Measurements from ENCODE around the gene PODXL2.
"Not testable (repeated sequence)": the region's sequence is repeated elsewhere in the genome, so short reads cannot be mapped to it uniquely, and the experiment has no call there.

Gene PODXL2

GRCh38 chr3:127605547-127605946 lies 23.4 kb upstream of the PODXL2 start:
- not testable (repeated sequence) for DNase-seq

GRCh38 chr3:127606086-127606805 lies 22.7 kb upstream of the PODXL2 start:
- no peak for DNase-seq

GRCh38 chr3:127606981-127607595 lies 21.9 kb upstream of the PODXL2 start:
- no peak for DNase-seq

GRCh38 chr3:127607675-127608361 lies 21.2 kb upstream of the PODXL2 start:
- no peak for DNase-seq

DNA sequence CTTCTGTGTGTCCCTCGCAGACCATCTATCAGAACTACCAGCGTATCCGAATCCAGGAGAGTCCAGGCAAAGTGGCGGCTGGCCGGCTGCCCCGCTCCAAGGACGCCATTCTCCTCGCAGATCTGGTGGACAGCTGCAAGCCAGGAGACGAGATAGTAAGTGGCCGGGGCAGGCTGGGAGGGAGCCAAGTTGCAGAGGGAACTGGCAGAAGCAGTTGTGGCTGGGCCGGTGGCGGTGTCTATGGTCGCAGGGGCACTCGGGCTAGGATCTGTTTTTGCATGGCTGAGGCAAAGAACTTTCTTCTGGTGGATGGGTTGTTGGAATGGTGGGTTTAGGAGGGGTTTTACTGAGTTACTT lies 20.6 kb upstream of the PODXL2 start:
- no peak for DNase-seq

- DNase-seq, result no peak
Observed at GRCh38 chr3:127610105-127610504, 18.9 kb upstream of the PODXL2 start.

DNA sequence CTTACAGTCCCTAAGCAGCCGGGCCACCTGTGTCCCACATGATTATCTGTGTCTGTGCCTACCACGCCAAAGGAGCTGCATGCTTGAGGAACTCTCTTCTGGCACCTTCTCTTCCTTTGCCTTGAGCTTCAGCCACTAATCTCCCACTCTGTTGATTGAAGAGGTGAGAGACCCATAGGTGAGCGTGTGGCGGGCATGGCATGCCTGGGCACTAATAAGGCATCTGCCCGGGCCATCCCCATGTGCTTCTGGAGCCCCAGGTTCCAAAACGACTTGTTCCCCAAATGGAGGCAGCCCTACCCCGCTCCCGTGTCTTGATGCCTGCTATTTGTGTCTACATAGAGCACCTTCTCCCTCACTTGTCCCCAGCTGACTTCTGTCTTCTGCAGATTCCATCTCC lies 17.7 kb upstream of the PODXL2 start:
- no peak for DNase-seq

- no peak for DNase-seq
Observed at GRCh38 chr3:127612966-127613365, 16.0 kb upstream of the PODXL2 start.

- no peak for DNase-seq
Observed at GRCh38 chr3:127613406-127613805, 15.6 kb upstream of the PODXL2 start.

DNA sequence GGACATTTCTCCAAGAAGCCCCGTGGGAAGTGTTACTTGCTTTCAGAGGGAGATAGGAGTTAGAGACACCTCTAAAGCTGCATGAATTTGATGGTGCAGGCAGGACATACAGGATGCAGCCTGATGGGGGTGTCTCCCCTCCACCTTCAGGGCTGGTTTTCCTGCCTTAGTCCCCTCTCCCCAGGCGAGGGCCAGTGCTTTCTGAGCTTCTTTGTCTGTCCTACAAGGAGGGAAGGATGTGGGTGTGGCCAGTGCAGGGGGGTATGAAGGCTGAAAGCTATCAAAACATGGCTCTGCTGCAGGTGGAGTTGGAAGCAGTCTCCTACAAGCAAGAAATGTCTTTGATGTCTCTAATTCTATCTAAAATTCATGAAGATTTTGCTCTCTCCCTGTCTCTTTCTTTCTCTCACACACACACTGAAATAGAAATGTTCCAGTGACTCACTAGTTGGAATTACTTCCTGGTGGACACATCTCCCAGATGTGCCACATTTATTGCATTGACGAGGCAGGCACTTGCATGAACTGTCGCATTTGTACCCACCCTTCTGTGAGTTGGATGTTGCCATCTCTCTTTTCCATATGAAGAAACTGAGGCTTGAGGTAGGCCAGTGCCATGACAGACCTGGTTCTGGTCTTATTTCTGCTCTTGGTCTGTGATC lies 13.9 kb upstream of the PODXL2 start:
- DNase-seq, result no peak

GRCh38 chr3:127615631-127616305 lies 13.2 kb upstream of the PODXL2 start:
- no peak for DNase-seq

GRCh38 chr3:127616836-127617605 lies 12.0 kb upstream of the PODXL2 start:
- no peak for DNase-seq

- DNase-seq, result no peak
Observed at GRCh38 chr3:127618891-127619290, 10.1 kb upstream of the PODXL2 start.

DNA sequence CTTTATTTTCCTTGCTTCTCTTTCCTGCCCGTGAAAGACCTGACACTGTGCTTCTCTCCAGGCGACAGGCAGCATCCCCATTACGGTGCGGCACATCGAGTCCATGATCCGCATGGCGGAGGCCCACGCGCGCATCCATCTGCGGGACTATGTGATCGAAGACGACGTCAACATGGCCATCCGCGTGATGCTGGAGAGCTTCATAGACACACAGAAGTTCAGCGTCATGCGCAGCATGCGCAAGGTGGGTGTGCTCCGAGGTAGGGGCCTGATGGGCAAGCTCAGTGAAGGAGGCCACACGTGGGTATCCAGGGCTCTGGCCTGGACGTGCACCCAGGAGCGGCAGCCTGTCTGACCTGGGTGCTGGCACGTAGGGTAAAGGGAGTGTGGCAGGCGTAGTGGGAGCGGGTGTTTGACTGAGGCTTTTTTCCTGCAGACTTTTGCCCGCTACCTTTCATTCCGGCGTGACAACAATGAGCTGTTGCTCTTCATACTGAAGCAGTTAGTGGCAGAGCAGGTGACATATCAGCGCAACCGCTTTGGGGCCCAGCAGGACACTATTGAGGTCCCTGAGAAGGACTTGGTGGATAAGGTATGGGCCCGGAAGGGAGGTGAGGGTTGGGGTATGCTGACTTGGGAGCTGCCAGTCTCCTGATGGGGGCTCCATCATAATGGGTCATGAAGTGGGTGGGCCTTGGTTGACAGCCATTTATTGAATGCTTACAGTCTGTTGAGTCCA lies 8.2 kb upstream of the PODXL2 start:
- DNase-seq, result no peak

DNA sequence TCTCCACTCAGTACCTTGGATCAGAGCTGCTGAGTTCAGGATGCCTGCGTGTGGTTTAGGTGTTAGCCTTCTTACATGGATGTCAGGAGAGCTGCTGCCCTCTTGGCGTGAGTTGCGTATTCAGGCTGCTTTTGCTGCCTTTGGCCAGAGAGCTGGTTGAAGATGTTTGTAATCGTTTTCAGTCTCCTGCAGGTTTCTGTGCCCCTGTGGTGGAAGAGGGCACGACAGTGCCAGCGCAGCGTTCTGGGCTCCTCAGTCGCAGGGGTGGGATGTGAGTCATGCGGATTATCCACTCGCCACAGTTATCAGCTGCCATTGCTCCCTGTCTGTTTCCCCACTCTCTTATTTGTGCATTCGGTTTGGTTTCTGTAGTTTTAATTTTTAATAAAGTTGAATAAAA lies 7.0 kb upstream of the PODXL2 start:
- no peak for DNase-seq

- DNase-seq, result no peak
Observed at GRCh38 chr3:127622772-127623576, 6.0 kb upstream of the PODXL2 start.

DNA sequence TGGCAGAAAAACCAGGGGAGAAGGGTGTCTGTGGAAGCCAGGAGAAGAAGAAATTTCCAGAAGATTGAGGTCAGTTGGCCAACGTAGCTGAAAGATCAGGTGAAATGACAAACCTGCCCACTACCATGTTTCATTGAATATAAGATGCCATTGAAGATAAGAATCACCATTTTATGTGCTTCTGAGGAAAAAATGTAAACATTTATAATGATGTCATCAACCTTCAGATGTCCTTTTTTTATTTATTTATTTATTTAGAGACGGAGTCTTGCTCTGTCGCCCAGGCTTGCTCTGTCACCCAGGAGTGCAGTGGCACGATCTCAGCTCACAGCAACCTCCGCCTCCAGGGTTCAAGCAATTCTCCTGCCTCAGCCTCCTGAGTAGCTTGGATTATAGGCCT lies 4.9 kb upstream of the PODXL2 start:
- DNase-seq, result no peak

DNA sequence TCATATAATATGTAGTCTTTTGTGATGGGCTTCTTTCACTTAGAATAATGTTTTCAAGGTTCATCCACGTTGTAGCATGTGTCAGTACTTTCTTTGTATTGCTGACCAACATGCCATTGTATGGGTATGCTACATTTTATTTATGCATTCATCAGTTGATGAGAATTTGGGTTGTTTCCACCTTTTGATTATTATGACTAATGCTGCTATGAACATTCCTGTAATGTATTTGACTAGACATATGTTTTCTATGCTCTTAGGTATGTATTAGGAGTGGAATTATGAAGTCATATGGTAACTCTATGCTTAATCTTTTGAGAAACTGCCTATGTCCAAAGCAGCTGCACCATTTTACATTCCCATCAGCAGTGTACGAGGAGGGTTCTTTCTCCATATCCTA lies 3.2 kb upstream of the PODXL2 start:
- no peak for DNase-seq

GRCh38 chr3:127628426-127628787 lies 578 bp upstream of the PODXL2 start:
- no peak for DNase-seq

- no peak for DNase-seq
Observed at GRCh38 chr3:127629467-127630403, 750 bp downstream of the PODXL2 start.

Measured in NCI-H1417 treated with DMSO at 0.1 percent for 48 hours (cell line).